Measurements from ENCODE around the gene PRXL2A. TPM values are rescaled to one million over a fixed set of nuclear protein-coding genes. Genes with fewer than 3 reads are reported as not detected.

Gene PRXL2A
- polyA plus RNA-seq, 1 experiment = 1.0 TPM

DNA sequence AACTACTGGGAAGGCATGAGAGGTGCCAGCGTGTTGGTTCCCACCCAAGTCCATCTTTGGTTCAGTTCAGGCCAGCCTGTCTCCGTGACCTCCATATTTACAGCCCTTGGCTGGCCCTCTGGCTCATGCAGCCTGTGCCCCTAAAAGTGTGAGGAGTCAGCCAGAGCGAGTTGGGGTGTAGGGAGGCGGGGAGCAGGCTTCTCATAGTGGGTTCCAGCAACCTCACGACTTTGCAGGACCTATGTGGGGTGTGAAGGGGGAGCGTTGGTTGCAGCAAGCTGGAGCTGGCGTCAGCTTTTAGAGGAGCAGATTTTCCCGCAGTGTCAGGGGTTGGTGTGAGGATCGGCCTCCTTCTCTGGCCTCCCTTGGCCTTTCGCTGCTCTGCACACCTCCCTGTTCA is 55.5 kb downstream of the PRXL2A start:
- no peaks in the 10 kb centered on the region for H3K27me3 ChIP-seq (ENCODE audit: control insufficient read depth, insufficient read depth, low read length)
- CTCF ChIA-PET = interaction anchor here (0.5 to 28.2 kb wide), 3 partner anchors 20 to 1374 kb away, joined by 3 to 661 read pairs (median 24); no protein-coding TSS in a partner anchor
- no peaks in the 10 kb centered on the region for H3K36me3 ChIP-seq (ENCODE audit: control insufficient read depth, insufficient read depth, low read length)
- H3K4me3 ChIP-seq (ENCODE audit: low read depth, low read length) = no peak overlapping the region
- TF ChIP-seq, protein P1, sequence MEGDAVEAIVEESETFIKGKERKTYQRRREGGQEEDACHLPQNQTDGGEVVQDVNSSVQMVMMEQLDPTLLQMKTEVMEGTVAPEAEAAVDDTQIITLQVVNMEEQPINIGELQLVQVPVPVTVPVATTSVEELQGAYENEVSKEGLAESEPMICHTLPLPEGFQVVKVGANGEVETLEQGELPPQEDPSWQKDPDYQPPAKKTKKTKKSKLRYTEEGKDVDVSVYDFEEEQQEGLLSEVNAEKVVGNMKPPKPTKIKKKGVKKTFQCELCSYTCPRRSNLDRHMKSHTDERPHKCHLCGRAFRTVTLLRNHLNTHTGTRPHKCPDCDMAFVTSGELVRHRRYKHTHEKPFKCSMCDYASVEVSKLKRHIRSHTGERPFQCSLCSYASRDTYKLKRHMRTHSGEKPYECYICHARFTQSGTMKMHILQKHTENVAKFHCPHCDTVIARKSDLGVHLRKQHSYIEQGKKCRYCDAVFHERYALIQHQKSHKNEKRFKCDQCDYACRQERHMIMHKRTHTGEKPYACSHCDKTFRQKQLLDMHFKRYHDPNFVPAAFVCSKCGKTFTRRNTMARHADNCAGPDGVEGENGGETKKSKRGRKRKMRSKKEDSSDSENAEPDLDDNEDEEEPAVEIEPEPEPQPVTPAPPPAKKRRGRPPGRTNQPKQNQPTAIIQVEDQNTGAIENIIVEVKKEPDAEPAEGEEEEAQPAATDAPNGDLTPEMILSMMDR (IDR thresholded peaks at IDR 0.05; ENCODE audit: insufficient read depth, low read depth, low read length) = no peak
- DNase-seq (ENCODE audit: low read depth) = no peak
- POLR2A ChIA-PET = no interaction called here

DNA sequence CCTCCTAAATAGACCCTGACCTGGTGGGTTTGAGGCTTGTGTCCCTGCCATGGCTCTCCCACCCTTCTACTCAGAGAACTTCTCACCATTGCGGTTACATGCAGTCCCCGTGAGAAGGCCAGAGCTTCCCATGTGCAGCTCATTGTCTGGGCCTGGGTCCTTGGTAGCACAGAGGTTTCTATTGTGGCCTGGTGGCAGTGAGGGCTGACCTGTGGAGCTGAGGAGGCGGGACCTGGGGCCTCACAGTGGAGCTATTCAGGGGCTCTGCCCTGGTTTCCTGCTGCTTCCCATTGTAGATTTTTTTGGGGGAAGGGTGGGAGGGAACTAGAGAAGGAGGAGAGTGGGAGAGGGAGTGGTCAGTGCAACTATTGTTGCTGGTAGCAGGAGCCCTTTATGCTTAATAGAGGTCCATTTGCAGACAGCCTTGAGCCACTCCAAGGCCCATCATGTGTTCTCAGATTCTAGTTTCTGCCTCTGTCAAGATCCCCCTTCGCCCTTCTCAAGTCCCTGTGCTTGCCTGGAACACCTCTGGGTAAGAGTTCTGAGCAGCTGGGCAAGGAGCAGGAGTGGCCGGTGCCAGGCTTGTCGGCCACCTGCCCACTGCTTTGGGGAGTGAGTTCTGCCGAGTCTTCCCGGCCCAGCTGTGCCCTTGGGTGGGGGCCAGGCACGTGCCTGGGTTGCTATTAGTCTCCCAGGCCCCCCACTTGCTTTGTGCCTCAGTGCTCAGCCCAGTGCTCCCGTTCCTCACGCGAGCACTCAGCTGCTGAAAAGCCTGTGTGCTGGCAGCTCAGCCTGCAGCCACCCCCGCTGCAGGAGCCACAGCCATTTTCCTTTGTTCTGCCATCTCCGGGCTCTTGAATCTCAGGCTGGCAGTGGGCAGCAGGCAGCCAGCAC is 56.5 kb downstream of the PRXL2A start:
- no peaks in the 10 kb centered on the region for H3K36me3 ChIP-seq (ENCODE audit: control insufficient read depth, insufficient read depth, low read length)
- no peak for DNase-seq (ENCODE audit: low read depth)
- ChIA-PET CTCF (interaction anchor here (0.8 to 28.2 kb wide), 5 partner anchors 9 to 41 kb away, joined by 3 to 661 read pairs (median 5); no protein-coding TSS in a partner anchor), POLR2A (no interaction called here)
- no peak overlapping the region for H3K4me3 ChIP-seq (ENCODE audit: low read depth, low read length)
- TF ChIP-seq, protein P1 (IDR thresholded peaks at IDR 0.05; ENCODE audit: insufficient read depth, low read depth, low read length) = no peak
- no peaks in the 10 kb centered on the region for H3K27me3 ChIP-seq (ENCODE audit: control insufficient read depth, insufficient read depth, low read length)

DNA sequence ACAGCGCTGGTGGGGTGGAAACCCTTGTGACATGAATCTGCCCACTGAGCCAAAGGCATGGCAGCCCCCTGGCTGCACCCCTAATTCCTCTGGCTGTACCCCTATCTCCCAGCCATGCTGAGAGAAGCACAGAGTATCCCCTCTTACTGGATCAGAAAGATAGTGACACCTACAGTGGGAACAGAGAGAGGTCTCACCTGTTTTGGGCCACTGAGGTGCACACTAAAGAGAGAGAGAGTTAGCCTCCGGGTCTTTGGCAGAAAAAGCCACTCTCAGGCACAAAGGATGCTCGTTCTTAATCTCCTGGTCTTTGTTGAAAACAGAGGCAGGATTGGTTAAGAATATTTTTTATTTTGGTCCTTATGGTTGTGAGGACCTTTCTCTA is 57.1 kb downstream of the PRXL2A start:
- no peaks in the 10 kb centered on the region for H3K36me3 ChIP-seq (ENCODE audit: control insufficient read depth, insufficient read depth, low read length)
- no peaks in the 10 kb centered on the region for H3K27me3 ChIP-seq (ENCODE audit: control insufficient read depth, insufficient read depth, low read length)
- TF ChIP-seq, protein P1 (IDR thresholded peaks at IDR 0.05; ENCODE audit: insufficient read depth, low read depth, low read length) = no peak
- H3K4me3 ChIP-seq (ENCODE audit: low read depth, low read length) = no peak overlapping the region
- POLR2A ChIA-PET = no interaction called here
- CTCF ChIA-PET = interaction anchor here (0.8 to 28.2 kb wide), 5 partner anchors 9 to 40 kb away, joined by 3 to 661 read pairs (median 5); no protein-coding TSS in a partner anchor
- DNase-seq (ENCODE audit: low read depth) = no peak

DNA sequence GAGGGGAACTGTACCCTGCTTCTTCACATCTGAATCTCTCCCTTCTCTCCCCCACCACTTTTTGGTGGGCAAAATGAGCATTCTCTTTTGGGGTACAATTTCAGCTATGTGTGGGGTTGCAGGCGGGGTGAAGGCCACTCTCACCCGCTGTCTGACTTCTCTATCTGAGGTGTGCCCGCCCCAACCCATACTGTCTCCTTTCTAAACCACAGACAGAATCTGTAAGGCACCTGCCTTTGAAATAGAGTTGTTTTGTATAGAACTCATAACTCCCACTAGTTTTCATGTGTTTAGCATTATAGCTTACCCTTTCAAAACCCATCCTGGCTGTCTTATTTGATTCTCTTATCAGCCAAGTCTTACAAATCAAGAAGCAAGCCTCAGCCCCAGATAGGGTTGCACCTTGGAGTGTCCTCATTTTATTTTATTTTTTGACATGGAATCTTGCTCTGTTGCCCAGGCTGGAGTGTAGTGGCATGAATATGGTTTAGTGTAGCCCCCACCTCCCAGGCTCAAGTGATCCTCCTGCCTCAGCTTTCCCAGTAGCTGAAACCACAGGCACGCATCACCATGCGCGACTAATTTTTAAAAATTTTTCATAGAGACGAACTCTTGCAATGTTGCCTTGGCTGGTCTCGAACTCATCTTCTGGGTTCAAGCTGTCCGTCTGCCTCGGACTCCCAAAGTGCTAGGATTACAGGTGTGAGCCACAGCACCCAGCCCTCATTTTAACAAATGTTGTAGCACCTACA is 57.7 kb downstream of the PRXL2A start:
- POLR2A ChIA-PET = no interaction called here

More for the DNA sequence above, 57.7 kb downstream of the PRXL2A start:
- Histone ChIP-seq H3K4me3 (ENCODE audit: low read depth, low read length) (no peak overlapping the region), H3K36me3 (ENCODE audit: control insufficient read depth, insufficient read depth, low read length) (peaks cover 2% of the 10 kb centered on the region; the same call in 1 of the 2 replicates), H3K27me3 (ENCODE audit: control insufficient read depth, insufficient read depth, low read length) (no peaks in the 10 kb centered on the region)
- TF ChIP-seq, protein P1 (IDR thresholded peaks at IDR 0.05; ENCODE audit: insufficient read depth, low read depth, low read length) = no peak
- DNase-seq (ENCODE audit: low read depth) = no peak
- CTCF ChIA-PET = interaction anchor here (0.9 to 4.1 kb wide), 3 partner anchors 21 to 39 kb away, joined by 4 to 25 read pairs (median 6); no protein-coding TSS in a partner anchor

Measured in BJ (cell line).